Fibroblast of the aortic adventitia (primary cell): Measurements from ENCODE around the gene PPP1R13B. TPM values are rescaled to one million over a fixed set of nuclear protein-coding genes. Genes with fewer than 3 reads are reported as not detected.
A peak's percentile ranks its signal among the peaks of the same experiment; 100 is the strongest.

ENCODE experiments used
- DNase-seq: peaks from one replicate; pipeline ENCODE4 v3.0.0-alpha.2; 2010; ENCODE audit warnings: low read depth
- H3K4me3 ChIP-seq: 2 replicates; pipeline ENCODE4 v1.5.1; 2011; ENCODE audit warnings: low read depth, mild to moderate bottlenecking, control low read depth, low read length, moderate library complexity
- CTCF ChIP-seq: IDR thresholded peaks from 2 replicates; pipeline ENCODE4 v1.5.1; 2011; ENCODE audit warnings: mild to moderate bottlenecking, low read length, control low read depth, inconsistent platforms; ENCODE audit not compliant: insufficient read depth
- total RNA-seq: library from RNA; depleted of rRNA; stranded (reverse); fragments of >200 nt; gene quantifications from 2 replicates; pipeline ENCODE4 v1.2.3, GENCODE V29; 2012; ENCODE audit warnings: low replicate concordance

The PPP1R13B gene
- total RNA-seq, 1 donor = 1.2 TPM

- no peak for TF ChIP-seq CTCF
- DNase-seq = peak; percentile 73
- peak overlapping the region; percentile 35 for H3K4me3 ChIP-seq
Observed at GRCh38 chr14:103880348-103881267, 33.2 kb upstream of the PPP1R13B start.

GRCh38 chr14:103879570-103880347, 32.4 kb upstream of the PPP1R13B start:
- H3K4me3 ChIP-seq = peak overlapping the region; percentile 35
- no peak for DNase-seq

GRCh38 chr14:103879118-103879569, 31.8 kb upstream of the PPP1R13B start:
- no peak for TF ChIP-seq CTCF
- no peak for DNase-seq
- H3K4me3 ChIP-seq = no peak overlapping the region

More at GRCh38 chr14:103879570-103880347, 32.4 kb upstream of the PPP1R13B start:
- no peak for TF ChIP-seq CTCF

GRCh38 chr14:103878180-103878579, 30.8 kb upstream of the PPP1R13B start:
- no peak overlapping the region for H3K4me3 ChIP-seq
- TF ChIP-seq CTCF = no peak

GRCh38 chr14:103875010-103875409, 27.6 kb upstream of the PPP1R13B start:
- no peak overlapping the region for H3K4me3 ChIP-seq
- TF ChIP-seq CTCF = no peak
- DNase-seq = no peak

More at GRCh38 chr14:103878180-103878579, 30.8 kb upstream of the PPP1R13B start:
- no peak for DNase-seq

- DNase-seq = no peak
- no peak overlapping the region for H3K4me3 ChIP-seq
- TF ChIP-seq CTCF = no peak
Observed at GRCh38 chr14:103872481-103873113, 25.2 kb upstream of the PPP1R13B start.
